K562 (cell line): Measurements from ENCODE around the gene TTN. TPM values are rescaled to one million over a fixed set of nuclear protein-coding genes. Genes with fewer than 3 reads are reported as not detected.

Source experiments
- ARNT ChIP-seq, 2 experiments: fragments of 450-650 bp; IDR thresholded peaks; 2 replicates each; pipeline ENCODE4 v1.6.1; 2016; ENCODE audit warnings: mild to moderate bottlenecking in 1 of 2
- CBFA2T2 ChIP-seq: fragments of 450-650 bp; conservative IDR thresholded peaks from 2 replicates; pipeline ENCODE4 v1.6.1; 2017; ENCODE audit warnings: mild to moderate bottlenecking
- CREM ChIP-seq: IDR thresholded peaks from 2 replicates; pipeline ENCODE4 v1.6.1; 2014; ENCODE audit warnings: antibody characterized with exemption, low read depth
- FOXK2 ChIP-seq, 2 experiments: fragments of 450-650 bp; IDR thresholded peaks in 1 of 2; conservative IDR thresholded peaks in 1 of 2; 2 replicates each; pipeline ENCODE4 v1.6.1; 2016; ENCODE audit warnings: low read depth in 2 of 2, mild to moderate bottlenecking in 1 of 2
- HDAC3 ChIP-seq: fragments of 450-650 bp; IDR thresholded peaks from 2 replicates; pipeline ENCODE4 v1.6.1; 2018; ENCODE audit warnings: borderline replicate concordance, mild to moderate bottlenecking, moderate library complexity; ENCODE audit not compliant: partially characterized antibody
- MTA1 ChIP-seq: fragments of 450-650 bp; IDR thresholded peaks from 2 replicates; pipeline ENCODE4 v1.6.1; 2017; ENCODE audit warnings: borderline replicate concordance
- MTA3 ChIP-seq: fragments of 450-650 bp; formaldehyde crosslinking; IDR thresholded peaks from 2 replicates; pipeline ENCODE4 v1.6.1; 2017; ENCODE audit warnings: mild to moderate bottlenecking, borderline replicate concordance
- NR1H2 ChIP-seq: sonication (generic); formaldehyde crosslinking; IDR thresholded peaks from 2 replicates; pipeline ENCODE4 v1.4.0; 2020; ENCODE audit warnings: mild to moderate bottlenecking, missing genetic modification reagents
- SMC3 ChIP-seq: conservative IDR thresholded peaks from 2 replicates; pipeline ENCODE4 v1.6.1; 2011; ENCODE audit warnings: low read depth, low read length, improper control_type of control experiment; ENCODE audit not compliant: insufficient read depth
- SREBF2 ChIP-seq: sonication (generic); formaldehyde crosslinking; IDR thresholded peaks from 2 replicates; pipeline ENCODE4 v1.4.0; 2020; ENCODE audit warnings: mild to moderate bottlenecking, missing genetic modification reagents
- TCFL5 ChIP-seq: fragments of 250-450 bp; sonication (Bioruptor Pico); conservative IDR thresholded peaks from 2 replicates; pipeline ENCODE4 v1.6.1; 2021; ENCODE audit warnings: mild to moderate bottlenecking, moderate library complexity, matching md5 sums
- polyA plus RNA-seq, 8 experiments: library from polyadenylated mRNA; depleted of rRNA in 4 of 8; stranded (reverse) in 5 of 8; unstranded in 3 of 8; fragments of >200 nt; fragmentation: Nextera tagmentation in 2 of 8; fragmentation: Illumina TruSeq in 1 of 8; extraction: Ambion mirVana in 2 of 8; extraction: Trizol in 1 of 8; gene quantifications; 2 replicates each; pipeline versions ENCODE4 v1.2.1 to v1.2.3, GENCODE V29; 2011 to 2014; ENCODE audit warnings: inconsistent platforms in 1 of 8, missing spikeins in 1 of 8
- total RNA-seq, 7 experiments: library from RNA; depleted of rRNA in 6 of 7; stranded (reverse); fragments of >200 nt in 6 of 7; fragmentation: Illumina TruSeq in 2 of 7; extraction: Trizol in 2 of 7; gene quantifications; 2 replicates each; pipeline versions ENCODE4 v1.2.1 to v1.2.3, GENCODE V29; 2011 to 2021; ENCODE audit warnings: low replicate concordance in 1 of 7
- TF ChIP-seq, protein P1 (sequence below): fragments of 450-650 bp; IDR thresholded peaks from 2 replicates; pipeline ENCODE4 v1.6.1; 2016; ENCODE audit warnings: missing biosample characterization, missing genetic modification characterization
- TF ChIP-seq, protein P2 (sequence below), 2 experiments: fragments of 150-350 bp in 1 of 2; IDR thresholded peaks; 2 replicates each; pipeline ENCODE4 v1.6.1; 2012 to 2016; ENCODE audit warnings: low read depth in 2 of 2, low read length in 2 of 2, mild to moderate bottlenecking in 1 of 2, moderate library complexity in 1 of 2
- TF ChIP-seq, protein P3 (sequence below): fragments of 450-650 bp; IDR thresholded peaks from 2 replicates; pipeline ENCODE4 v1.6.1; 2017; ENCODE audit warnings: antibody characterized with exemption, mild to moderate bottlenecking
- TF ChIP-seq, protein P4 (sequence below): fragments of 450-650 bp; conservative IDR thresholded peaks from 2 replicates; pipeline ENCODE4 v1.6.1; 2016; ENCODE audit warnings: missing genetic modification characterization, low read depth, mild to moderate bottlenecking, control low read depth, missing compliant biosample characterization

Gene TTN
- total and polyA plus RNA-seq, 9 of the 15 experiments (the other 6 are each of a cell fraction or from before 2014, with no cell fraction given): under 0.01 to 0.20 (median 0.04) TPM; not detected in 1

DNA sequence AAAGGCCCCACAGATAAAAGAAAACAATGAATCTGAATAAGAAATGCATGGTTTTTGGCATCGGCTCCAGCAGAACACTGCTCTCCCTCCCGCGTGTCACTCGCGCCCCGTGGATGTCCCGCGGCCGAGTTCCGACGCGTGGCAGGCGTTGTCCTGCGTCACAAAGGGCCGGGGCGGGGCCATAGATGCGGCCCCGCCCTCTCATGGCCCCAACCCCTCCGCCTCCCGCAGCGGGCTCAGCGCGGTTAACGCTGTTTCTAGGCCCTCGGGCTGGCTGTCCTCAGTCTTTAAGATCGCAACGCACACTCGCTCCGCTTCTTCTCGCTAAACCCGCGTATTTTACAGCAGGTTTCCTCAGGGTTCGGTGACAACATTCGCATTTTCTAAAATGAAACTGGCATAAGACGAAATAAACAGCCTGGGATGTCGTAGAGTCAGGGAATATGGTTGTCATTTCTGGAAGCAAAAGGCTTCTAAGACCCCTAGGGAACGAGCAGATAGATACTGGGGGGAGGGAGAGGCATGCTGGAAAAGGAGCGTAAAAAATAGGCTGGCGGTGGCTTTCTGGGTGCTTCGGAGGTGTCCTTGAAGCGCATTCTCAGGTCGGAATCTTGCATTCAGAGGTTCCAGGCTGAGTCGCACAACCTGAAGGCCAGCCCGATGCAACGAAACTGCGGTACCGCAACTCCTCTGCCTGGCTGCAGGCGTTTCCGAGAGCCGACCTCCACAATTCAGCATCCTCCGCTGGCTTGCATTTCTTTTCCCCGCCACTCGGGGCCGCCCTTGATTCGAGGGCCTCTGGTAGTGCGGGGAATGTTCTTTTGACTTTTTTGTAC is 328.6 kb downstream of the TTN start, which contains the start of gene FKBP7 (continued):
- TF ChIP-seq, protein P1, sequence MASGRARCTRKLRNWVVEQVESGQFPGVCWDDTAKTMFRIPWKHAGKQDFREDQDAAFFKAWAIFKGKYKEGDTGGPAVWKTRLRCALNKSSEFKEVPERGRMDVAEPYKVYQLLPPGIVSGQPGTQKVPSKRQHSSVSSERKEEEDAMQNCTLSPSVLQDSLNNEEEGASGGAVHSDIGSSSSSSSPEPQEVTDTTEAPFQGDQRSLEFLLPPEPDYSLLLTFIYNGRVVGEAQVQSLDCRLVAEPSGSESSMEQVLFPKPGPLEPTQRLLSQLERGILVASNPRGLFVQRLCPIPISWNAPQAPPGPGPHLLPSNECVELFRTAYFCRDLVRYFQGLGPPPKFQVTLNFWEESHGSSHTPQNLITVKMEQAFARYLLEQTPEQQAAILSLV (tag): no peak; the same call in 1 of the 2 replicates
- no peak for TF ChIP-seq TCFL5 (CRISPR knock-in tag)
- TF ChIP-seq, protein P2, sequence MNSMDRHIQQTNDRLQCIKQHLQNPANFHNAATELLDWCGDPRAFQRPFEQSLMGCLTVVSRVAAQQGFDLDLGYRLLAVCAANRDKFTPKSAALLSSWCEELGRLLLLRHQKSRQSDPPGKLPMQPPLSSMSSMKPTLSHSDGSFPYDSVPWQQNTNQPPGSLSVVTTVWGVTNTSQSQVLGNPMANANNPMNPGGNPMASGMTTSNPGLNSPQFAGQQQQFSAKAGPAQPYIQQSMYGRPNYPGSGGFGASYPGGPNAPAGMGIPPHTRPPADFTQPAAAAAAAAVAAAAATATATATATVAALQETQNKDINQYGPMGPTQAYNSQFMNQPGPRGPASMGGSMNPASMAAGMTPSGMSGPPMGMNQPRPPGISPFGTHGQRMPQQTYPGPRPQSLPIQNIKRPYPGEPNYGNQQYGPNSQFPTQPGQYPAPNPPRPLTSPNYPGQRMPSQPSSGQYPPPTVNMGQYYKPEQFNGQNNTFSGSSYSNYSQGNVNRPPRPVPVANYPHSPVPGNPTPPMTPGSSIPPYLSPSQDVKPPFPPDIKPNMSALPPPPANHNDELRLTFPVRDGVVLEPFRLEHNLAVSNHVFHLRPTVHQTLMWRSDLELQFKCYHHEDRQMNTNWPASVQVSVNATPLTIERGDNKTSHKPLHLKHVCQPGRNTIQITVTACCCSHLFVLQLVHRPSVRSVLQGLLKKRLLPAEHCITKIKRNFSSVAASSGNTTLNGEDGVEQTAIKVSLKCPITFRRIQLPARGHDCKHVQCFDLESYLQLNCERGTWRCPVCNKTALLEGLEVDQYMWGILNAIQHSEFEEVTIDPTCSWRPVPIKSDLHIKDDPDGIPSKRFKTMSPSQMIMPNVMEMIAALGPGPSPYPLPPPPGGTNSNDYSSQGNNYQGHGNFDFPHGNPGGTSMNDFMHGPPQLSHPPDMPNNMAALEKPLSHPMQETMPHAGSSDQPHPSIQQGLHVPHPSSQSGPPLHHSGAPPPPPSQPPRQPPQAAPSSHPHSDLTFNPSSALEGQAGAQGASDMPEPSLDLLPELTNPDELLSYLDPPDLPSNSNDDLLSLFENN (IDR thresholded peaks at IDR 0.05; ENCODE audit: low read depth in 2 of 2, low read length in 2 of 2): 0 out of 4 replicates have a peak, but pooled peaks of 1 of the 2 experiments have one; percentile 6
- TF ChIP-seq, protein P3, sequence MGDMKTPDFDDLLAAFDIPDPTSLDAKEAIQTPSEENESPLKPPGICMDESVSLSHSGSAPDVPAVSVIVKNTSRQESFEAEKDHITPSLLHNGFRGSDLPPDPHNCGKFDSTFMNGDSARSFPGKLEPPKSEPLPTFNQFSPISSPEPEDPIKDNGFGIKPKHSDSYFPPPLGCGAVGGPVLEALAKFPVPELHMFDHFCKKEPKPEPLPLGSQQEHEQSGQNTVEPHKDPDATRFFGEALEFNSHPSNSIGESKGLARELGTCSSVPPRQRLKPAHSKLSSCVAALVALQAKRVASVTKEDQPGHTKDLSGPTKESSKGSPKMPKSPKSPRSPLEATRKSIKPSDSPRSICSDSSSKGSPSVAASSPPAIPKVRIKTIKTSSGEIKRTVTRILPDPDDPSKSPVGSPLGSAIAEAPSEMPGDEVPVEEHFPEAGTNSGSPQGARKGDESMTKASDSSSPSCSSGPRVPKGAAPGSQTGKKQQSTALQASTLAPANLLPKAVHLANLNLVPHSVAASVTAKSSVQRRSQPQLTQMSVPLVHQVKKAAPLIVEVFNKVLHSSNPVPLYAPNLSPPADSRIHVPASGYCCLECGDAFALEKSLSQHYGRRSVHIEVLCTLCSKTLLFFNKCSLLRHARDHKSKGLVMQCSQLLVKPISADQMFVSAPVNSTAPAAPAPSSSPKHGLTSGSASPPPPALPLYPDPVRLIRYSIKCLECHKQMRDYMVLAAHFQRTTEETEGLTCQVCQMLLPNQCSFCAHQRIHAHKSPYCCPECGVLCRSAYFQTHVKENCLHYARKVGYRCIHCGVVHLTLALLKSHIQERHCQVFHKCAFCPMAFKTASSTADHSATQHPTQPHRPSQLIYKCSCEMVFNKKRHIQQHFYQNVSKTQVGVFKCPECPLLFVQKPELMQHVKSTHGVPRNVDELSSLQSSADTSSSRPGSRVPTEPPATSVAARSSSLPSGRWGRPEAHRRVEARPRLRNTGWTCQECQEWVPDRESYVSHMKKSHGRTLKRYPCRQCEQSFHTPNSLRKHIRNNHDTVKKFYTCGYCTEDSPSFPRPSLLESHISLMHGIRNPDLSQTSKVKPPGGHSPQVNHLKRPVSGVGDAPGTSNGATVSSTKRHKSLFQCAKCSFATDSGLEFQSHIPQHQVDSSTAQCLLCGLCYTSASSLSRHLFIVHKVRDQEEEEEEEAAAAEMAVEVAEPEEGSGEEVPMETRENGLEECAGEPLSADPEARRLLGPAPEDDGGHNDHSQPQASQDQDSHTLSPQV: peak; percentile 71; the same call in 1 of the 2 replicates
- TF ChIP-seq MTA3: peak; percentile 63; the same call in 1 of the 2 replicates
- peak in 1 of 2 experiments; percentile 57; a peak in 1 of 4 replicates for TF ChIP-seq ARNT (IDR thresholded peaks at IDR 0.05)
- peak; percentile 91 for TF ChIP-seq NR1H2 (CRISPR knock-in tag)
- peak; percentile 49 to 67; a peak in 3 of 4 replicates for TF ChIP-seq FOXK2 (conservative IDR thresholded peaks at IDR 0.05 in 1 of 2, IDR thresholded peaks at IDR 0.05 in 1 of 2; ENCODE audit: low read depth in 2 of 2)
- TF ChIP-seq, protein P4, sequence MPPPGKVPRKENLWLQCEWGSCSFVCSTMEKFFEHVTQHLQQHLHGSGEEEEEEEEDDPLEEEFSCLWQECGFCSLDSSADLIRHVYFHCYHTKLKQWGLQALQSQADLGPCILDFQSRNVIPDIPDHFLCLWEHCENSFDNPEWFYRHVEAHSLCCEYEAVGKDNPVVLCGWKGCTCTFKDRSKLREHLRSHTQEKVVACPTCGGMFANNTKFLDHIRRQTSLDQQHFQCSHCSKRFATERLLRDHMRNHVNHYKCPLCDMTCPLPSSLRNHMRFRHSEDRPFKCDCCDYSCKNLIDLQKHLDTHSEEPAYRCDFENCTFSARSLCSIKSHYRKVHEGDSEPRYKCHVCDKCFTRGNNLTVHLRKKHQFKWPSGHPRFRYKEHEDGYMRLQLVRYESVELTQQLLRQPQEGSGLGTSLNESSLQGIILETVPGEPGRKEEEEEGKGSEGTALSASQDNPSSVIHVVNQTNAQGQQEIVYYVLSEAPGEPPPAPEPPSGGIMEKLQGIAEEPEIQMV: no peak
- 0 out of 2 replicates have a peak, but pooled peaks have one; percentile 95 for TF ChIP-seq SREBF2 (CRISPR knock-in tag)
- no peak for TF ChIP-seq HDAC3
- peak; percentile 51; the same call in 1 of the 2 replicates for TF ChIP-seq SMC3
- TF ChIP-seq CREM: peak; percentile 92
- TF ChIP-seq MTA1: peak; percentile 67
- TF ChIP-seq CBFA2T2: no peak
